CD4-positive, alpha-beta T cell treated with Interleukin-17A for 1 hour (primary cell): ENCODE results near the gene CDH12.
"Not testable (repeated sequence)": the region's sequence is repeated elsewhere in the genome, so short reads cannot be mapped to it uniquely, and the experiment has no call there.

Source experiments
- DNase-seq: peaks from one replicate; pipeline ENCODE4 v3.0.0-alpha.2; 2020

The CDH12 gene

DNA sequence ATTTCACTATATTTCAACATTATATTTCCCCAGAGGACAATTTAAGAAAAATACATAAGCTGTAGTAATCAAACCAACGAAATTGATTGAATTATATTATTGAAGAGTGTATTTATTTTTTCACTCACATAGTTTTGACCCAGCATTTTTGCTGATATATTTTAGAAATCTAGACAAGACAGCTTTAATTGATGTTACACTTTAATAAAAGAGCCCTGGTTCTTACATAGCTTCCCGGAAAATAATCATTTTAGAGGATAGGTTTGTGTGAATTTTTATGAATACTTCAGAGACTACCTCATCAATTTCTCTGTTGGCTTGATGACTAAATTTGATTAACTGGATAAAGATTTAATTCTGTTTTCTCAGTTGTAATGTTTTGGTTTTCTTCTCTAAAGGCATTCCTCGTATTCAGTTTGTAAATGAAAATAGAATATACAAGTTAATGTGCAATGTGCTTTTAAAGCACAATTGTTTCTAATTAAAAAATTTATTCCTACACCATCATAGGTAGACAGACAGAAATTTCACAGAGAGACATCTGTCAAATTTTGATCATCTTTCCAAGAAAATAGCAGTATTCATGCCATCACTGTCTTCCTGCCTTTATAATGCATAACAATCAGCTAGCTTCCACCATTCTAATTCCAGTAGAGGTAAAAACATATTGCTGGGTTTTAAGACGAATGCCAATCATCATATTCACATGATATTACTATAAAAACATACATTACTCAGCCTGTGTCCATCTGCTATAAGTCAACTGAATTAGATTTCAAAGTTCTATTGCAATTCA, 441.4 kb downstream of the CDH12 start:
- no peak for DNase-seq

DNA sequence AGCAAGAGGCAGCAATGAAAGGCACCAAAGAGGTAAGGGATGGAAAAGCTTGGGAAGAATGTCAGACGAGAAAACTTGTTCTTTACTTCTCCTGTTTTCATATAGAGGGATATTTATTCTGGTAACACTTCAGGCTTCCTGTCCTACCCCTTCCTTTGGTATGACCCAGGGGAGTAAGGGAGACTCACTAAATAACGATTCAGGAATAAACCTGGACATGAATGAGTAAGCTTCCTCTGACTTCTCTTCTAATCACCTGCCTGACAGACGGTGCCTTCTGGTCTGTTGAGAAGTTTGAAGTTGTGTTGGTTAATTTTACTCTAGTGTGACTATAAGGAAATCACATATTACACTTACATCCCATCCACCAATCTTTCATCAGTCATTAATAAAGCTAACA, 461.2 kb downstream of the CDH12 start:
- DNase-seq, result no peak

DNA sequence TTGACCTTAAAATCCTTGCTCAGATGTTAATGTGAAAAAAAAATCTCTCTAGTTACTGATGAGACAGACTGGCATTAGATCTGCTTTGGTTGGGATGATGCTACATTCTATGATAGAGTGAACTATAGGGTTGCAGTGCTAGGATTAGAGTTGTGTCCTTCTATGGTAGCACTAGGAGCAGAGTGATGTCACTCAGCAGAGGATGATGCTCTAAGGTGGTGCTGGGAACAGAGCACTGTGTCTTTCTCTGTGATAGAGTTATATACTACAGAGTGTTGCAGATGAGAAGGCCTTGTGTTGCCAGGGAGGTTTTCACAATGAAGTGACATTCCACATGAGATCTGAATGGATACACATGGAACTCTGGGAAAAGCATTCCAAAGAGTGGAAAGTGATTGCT, 462.3 kb downstream of the CDH12 start:
- no peak for DNase-seq

DNA sequence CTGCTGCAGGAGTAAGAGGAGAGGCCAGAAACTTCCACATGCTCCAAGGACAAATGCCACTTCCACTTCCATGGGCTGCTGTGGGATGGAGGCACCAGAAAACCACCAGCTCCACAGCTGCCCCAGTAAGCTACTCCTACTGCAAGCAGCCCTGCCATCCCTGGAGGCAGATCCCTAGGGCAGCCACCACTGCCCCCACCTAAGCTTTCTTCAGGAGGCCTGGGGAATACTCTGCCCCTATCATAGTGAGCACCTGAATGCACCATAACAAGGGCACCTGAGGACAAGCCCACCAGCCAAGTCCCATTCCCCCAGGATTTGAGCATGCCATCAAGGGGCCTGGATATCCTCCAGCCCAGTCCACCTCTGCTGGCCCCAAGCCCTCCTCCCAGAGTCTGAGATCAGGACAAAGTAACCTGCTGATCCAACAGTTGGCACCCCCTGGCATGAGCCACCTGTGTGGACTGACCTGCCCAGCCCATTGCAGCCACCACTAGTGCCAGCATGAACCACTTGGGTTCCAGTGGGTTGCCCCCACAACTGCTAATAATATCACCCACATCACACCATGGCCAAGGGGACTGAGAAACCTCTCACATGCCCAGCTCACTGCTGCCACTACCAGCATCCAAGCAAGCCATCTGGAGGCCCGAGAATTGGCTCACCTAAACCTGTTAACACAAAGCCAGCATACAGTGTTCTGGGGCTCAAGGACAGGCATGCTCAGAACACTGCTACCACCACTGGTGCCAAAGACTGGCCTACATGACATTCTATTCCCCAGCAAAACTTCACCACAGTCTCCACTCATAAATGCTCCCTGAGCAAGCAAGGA, 480.1 kb downstream of the CDH12 start:
- no peak for DNase-seq

DNA sequence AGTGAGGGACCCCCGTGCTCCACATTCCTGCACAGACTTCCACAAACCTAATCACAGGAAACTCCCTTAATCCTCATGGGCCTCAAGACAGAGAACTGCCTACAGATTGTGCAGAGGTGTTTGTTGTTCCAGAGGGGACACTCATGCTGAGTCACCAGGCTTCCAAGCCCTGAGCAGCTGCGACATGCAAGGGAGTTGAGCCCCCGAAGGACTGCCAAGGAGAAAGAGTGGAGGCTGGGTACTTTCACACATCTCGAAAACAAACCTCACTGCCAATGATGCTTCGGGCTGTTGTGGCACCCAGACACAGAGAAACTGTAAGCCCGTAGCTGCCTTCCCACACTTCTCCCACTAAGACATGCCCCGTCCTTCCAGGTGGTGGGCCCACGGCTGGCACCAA, 480.8 kb downstream of the CDH12 start:
- DNase-seq, result no peak

GRCh38 chr5:22354956-22355355, 498.2 kb downstream of the CDH12 start:
- DNase-seq, result no peak

- no peak for DNase-seq
Observed at GRCh38 chr5:22352493-22352892, 500.7 kb downstream of the CDH12 start.

- no peak for DNase-seq
Observed at GRCh38 chr5:22351178-22351577, 502.0 kb downstream of the CDH12 start.

GRCh38 chr5:22348027-22348426, 505.1 kb downstream of the CDH12 start:
- no peak for DNase-seq

GRCh38 chr5:22344000-22344399, 509.1 kb downstream of the CDH12 start:
- DNase-seq, result no peak

- DNase-seq, result no peak
Observed at GRCh38 chr5:22341406-22341805, 511.7 kb downstream of the CDH12 start.

DNA sequence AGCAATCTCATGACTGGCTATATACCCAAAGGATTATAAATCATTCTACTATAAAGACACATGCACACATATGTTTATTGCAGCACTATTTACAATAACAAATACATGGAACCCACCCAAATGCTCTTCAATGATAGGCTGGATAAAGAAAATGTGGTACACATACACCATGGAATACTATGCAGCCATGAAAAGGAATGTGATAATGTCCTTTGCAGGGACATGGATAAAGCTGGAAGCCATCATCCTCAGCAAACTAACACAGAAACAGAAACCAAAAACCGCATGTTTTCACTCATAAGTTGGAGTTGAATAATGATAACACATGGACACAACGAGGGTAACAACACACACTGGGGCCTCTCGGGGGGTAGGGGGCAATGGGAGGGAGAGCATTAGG, 520.2 kb downstream of the CDH12 start:
- not testable (repeated sequence) for DNase-seq

- DNase-seq, result no peak
Observed at GRCh38 chr5:22329683-22330082, 523.5 kb downstream of the CDH12 start.

DNA sequence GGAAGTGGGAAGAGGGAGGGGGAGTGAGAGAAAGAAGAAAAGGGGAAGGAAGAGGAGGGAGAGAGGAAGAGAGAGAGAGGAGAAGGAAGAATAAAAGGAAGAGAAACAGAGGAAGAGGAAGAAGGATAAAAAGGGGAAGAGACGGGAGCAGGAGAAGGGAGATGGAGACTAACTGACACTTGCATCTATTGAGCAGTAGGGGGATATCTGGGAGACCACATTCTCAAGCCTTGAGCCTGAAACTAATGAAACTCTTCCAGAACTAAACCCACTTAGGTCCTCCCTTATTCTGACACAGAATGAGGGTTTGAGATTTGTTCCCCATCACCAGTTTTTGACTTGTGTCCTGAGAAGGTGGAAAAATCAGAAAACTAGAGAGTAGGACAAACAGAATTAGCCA, 533.3 kb downstream of the CDH12 start:
- no peak for DNase-seq

DNA sequence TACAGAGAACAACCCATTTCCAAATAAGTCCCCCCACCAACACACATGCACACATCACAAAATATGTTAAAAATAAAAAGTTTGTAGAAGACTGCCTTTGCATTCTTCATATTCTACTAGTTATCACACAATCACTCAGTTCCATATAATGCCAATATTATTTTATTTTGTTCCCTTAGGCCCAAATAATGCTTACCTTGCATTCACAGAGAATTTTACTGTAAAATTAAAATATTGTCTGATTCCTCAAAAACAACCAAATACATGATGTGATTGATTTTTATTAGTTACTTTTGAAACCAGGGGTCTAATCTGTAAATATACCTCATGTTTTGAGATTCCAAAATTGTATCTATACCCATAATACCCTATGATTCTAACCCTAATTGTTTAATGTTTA, 536.9 kb downstream of the CDH12 start:
- no peak for DNase-seq

DNA sequence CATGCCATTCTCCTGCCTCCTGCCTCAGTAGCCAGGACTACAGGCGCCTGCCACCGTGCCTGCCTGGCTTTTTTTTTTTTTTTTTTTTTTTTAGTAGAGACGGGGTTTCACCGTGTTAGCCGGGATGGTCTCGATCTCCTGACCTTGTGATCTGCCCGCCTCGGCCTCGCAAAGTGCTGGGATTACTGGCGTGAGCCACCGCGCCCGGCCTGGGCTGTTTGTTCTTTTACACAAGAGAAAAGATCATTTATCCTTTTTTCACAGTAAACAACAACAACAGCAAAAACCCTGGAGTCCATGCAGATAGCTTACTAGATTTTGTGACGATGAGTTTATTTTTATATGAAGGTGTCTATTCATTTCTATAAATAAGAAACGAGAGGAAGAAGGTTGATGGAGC, 538.1 kb downstream of the CDH12 start:
- DNase-seq, result not testable (repeated sequence)

- DNase-seq, result no peak
Observed at GRCh38 chr5:22314548-22314947, 538.6 kb downstream of the CDH12 start.

DNA sequence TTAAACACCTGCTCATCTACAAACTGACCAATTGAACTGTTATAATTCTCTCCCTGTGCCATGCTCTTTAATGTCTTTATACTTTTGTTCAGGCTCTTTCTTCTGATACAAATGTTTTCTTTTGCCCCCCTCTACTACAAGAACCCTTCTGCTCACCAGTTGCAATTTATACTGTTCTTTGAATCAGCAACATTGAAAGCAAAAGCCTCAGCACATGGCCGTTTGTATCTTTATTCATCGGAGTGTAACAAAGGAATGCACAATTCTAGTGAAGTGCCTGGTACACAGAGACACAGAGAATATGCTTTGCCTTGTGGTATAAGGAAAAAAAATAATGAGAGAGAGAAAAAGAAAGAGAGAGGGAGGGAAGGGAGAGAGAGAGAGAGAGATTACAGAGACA, 547.1 kb downstream of the CDH12 start:
- DNase-seq, result no peak

DNA sequence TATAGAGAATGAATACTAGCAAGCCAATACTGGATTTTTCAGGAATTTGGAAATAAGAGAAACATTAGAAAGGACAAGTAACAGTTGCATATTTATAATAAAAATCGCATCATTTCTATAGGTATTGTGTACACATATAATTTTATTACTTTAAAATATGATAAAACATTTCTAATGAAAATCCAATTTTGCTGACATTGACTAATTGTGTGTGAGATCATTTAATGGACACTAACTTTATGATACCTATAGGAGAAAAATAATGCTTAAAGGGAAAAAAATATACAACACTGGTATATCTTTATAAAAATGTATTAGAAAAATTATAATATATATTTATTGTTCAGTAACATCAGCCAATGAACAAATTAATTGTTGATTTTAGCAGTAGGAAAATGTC, 557.3 kb downstream of the CDH12 start:
- no peak for DNase-seq

GRCh38 chr5:22293147-22293546, 560.0 kb downstream of the CDH12 start:
- DNase-seq, result no peak

- DNase-seq, result no peak
Observed at GRCh38 chr5:22278164-22278563, 575.0 kb downstream of the CDH12 start.

- DNase-seq, result no peak
Observed at GRCh38 chr5:22277006-22277405, 576.1 kb downstream of the CDH12 start.

- not testable (repeated sequence) for DNase-seq
Observed at GRCh38 chr5:22265855-22266254, 587.3 kb downstream of the CDH12 start.

- DNase-seq, result no peak
Observed at GRCh38 chr5:22258139-22258538, 595.0 kb downstream of the CDH12 start.
